IPS-18c (cell line): ENCODE data around the gene CADM2.

ENCODE experiments used
- H3K4me3 ChIP-seq: 2 replicates; pipeline ENCODE4 v1.7.0; 2013; ENCODE audit warnings: low read depth, mild to moderate bottlenecking, low read length, moderate library complexity; ENCODE audit not compliant: insufficient read depth
- H3K9me3 ChIP-seq: one replicate; pipeline ENCODE4 v1.6.1; 2013; ENCODE audit warnings: mild to moderate bottlenecking, low read length, moderate library complexity; ENCODE audit not compliant: control insufficient read depth, insufficient read depth

The CADM2 gene

GRCh38 chr3:85210540-85210939 lies 251.8 kb downstream of the CADM2 start:
- Histone ChIP-seq H3K9me3 (no peaks in the 10 kb centered on the region), H3K4me3 (no peak overlapping the region)

- Histone ChIP-seq H3K4me3 (no peak overlapping the region), H3K9me3 (no peaks in the 10 kb centered on the region)
Observed at GRCh38 chr3:85228966-85229365, 270.2 kb downstream of the CADM2 start.

GRCh38 chr3:85244091-85244490 lies 285.3 kb downstream of the CADM2 start:
- no peak overlapping the region for H3K4me3 ChIP-seq

GRCh38 chr3:85244519-85244918 lies 285.7 kb downstream of the CADM2 start:
- H3K9me3 ChIP-seq = no peaks in the 10 kb centered on the region
- no peak overlapping the region for H3K4me3 ChIP-seq

More at GRCh38 chr3:85244091-85244490, 285.3 kb downstream of the CADM2 start:
- no peaks in the 10 kb centered on the region for H3K9me3 ChIP-seq

GRCh38 chr3:85251766-85252165 lies 293.0 kb downstream of the CADM2 start:
- no peak overlapping the region for H3K4me3 ChIP-seq

DNA sequence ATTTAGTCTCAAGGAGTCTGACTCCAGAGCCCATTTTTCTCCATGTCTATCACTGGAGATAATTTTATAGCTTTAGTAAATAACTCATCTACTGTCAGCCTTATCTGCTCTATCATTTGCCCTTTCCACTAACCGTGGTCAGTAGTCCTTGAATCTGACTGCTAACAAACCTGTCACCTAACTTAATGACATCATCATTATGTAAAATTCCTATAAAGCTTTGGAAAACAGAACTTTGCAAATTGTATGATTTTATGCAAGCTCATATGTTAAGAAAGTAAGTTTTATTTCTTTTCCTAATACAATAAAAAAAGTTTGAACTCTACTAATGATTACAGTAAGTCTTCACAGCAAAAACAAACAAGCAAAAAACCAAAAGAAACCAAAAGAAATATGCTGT lies 293.9 kb downstream of the CADM2 start:
- Histone ChIP-seq H3K4me3 (no peak overlapping the region), H3K9me3 (no peaks in the 10 kb centered on the region)

More at GRCh38 chr3:85251766-85252165, 293.0 kb downstream of the CADM2 start:
- no peaks in the 10 kb centered on the region for H3K9me3 ChIP-seq

DNA sequence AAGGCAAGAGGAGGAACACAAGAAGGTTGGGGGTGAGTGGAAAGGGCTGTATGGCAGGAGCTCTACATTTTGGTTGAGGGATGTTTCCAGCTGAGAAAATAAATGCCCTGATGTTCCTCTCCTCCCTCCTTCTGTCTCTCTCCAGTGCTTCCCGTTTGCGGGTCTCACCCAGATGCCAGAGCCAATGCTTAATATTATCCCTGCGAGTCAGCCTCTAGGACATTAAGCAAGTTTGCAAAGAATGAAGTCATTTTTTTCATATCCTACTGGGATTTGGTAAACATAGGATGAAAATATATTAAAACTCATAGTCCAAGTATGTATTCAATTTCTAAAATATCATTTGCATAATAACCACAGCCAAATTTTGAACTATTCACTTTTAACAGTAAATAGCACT lies 295.9 kb downstream of the CADM2 start:
- no peaks in the 10 kb centered on the region for H3K9me3 ChIP-seq
- H3K4me3 ChIP-seq = no peak overlapping the region

DNA sequence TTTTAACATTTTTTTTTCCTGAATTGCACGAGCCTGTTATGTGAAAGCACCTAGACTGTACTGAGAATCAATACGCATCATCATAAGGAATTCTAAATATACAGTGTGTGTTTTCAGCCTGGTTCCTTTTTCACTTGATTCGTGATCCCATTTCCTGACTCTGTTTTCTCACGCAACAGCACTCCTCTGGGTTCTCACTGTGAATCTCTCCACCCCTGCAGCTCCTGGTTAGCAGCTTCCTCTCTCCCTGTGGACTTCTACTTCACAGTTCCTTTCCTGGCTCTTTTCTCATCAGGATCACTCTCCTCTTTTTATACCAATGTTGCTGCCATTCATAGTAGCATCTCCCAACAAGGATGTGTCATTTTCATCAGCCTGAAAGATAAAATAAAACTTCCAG lies 297.2 kb downstream of the CADM2 start:
- Histone ChIP-seq H3K9me3 (no peaks in the 10 kb centered on the region), H3K4me3 (no peak overlapping the region)

GRCh38 chr3:85258326-85258725 lies 299.5 kb downstream of the CADM2 start:
- Histone ChIP-seq H3K9me3 (no peaks in the 10 kb centered on the region), H3K4me3 (no peak overlapping the region)

GRCh38 chr3:85258819-85259218 lies 300.0 kb downstream of the CADM2 start:
- Histone ChIP-seq H3K9me3 (no peaks in the 10 kb centered on the region), H3K4me3 (no peak overlapping the region)

DNA sequence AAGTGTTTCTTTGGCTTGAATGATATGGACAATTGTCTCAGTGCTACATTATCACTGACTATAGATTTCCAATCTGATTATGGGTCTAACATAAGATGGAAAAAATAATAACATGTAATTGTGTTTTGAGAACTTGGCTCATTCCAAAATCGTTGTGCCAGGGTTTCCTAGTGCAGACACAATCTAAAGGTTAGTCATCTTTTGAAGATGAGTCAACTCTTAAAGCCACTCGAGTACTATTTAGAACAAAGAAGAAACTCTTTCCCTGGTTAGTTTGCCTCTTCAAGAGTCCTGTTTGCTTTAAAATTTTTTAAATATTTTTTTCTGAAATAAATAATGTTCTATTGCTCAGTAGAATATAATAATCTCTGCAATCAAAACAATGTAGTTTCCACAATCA lies 301.0 kb downstream of the CADM2 start:
- Histone ChIP-seq H3K9me3 (no peaks in the 10 kb centered on the region), H3K4me3 (no peak overlapping the region)

GRCh38 chr3:85264381-85264780 lies 305.6 kb downstream of the CADM2 start:
- no peaks in the 10 kb centered on the region for H3K9me3 ChIP-seq
- no peak overlapping the region for H3K4me3 ChIP-seq

GRCh38 chr3:85270488-85270887 lies 311.7 kb downstream of the CADM2 start:
- Histone ChIP-seq H3K4me3 (no peak overlapping the region), H3K9me3 (no peaks in the 10 kb centered on the region)

DNA sequence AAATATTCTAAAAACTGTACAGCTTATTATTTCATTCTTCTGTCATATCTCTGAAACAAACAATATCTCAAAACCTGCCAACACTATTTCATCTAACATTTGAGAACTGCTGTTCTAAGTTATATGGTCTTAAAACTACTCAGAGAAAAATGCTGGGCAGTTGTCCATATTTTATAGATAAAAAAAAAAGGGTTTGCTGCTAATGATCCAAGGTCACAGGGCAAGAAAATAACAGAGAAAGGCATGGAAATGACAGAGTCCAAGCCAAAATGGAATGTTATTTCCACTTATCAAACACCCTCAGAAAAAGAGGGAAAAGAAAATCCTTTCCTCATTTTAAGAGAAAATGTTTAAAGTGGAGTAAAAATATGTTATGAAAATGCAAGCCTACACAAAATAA lies 313.1 kb downstream of the CADM2 start:
- Histone ChIP-seq H3K9me3 (no peaks in the 10 kb centered on the region), H3K4me3 (no peak overlapping the region)

DNA sequence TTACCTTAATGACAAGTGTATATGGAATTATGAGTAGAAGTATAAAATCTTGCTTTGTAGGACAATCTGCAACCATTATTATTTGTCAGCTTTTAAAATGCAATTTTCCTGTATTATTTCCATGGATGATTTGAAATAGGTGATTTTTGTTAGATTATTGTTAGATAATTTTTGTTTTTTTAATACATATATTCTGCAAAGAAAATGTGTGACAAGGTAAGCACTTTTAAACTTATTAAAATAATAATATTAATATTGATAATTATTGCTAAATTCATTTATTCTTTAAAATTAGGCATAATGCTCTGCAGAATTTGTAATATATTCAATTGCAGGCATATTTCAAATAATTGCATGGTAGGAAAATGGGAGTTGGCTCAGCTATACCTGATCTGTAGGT lies 329.5 kb downstream of the CADM2 start:
- no peaks in the 10 kb centered on the region for H3K9me3 ChIP-seq

DNA sequence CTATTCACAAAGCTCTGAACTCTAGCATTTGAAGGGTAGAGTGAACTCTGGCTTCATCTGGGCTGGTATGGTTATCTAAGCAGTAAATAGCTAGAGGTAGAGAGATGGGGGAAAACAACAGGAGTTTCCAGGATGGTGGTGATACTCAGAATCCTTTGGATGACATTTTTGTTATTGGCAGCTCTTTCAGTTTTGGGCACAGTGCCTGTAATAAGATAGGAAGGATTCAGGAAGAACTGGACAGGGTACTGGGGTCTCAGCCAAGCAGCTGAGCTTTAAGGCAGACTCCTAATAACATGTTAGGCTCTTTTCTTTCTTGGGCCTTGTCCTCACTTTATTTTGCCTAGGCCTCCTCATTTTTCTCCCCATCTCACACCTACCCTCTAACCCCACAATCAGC lies 338.5 kb downstream of the CADM2 start:
- H3K4me3 ChIP-seq = no peak overlapping the region

More for the DNA sequence above, 329.5 kb downstream of the CADM2 start:
- H3K4me3 ChIP-seq = no peak overlapping the region

DNA sequence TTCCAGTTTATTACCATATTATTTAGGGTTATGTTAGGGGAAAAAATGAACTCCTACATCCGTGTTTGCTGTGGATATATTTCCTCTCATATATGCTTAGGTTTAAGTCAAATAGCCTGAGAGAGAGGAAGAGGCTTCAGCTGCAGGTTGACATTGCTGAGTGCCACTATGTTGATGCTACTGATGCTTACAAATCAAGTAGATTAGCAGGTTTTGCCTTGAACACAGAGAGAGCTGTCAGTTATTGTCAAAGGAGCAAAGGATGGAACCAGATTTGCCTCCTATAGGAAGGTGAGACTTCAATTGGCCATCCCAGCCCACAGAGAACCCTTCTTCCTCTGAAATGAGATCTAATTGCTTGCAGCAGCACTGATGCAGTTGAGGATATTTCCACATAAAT lies 339.2 kb downstream of the CADM2 start:
- H3K9me3 ChIP-seq = no peaks in the 10 kb centered on the region
- H3K4me3 ChIP-seq = no peak overlapping the region

More for the DNA sequence above, 338.5 kb downstream of the CADM2 start:
- no peaks in the 10 kb centered on the region for H3K9me3 ChIP-seq

DNA sequence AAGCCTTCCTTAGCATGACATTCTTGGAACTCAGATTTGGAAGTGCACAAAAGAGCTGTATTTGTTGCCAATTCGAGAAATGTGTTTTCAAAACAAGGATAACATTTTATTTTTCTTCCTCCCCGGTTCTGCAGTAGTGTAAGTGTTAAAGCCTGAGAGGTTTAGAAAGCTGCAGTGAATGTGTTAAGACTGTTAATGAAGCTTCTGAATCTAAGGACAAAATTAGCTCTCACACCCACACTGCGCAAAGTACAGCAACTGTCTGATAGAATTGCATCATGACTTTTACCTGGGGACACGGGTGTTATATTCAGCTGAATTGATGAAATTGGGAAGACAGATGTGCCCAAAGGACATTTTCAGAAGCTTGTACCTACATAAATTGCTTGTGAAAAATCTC lies 344.4 kb downstream of the CADM2 start:
- no peaks in the 10 kb centered on the region for H3K9me3 ChIP-seq

DNA sequence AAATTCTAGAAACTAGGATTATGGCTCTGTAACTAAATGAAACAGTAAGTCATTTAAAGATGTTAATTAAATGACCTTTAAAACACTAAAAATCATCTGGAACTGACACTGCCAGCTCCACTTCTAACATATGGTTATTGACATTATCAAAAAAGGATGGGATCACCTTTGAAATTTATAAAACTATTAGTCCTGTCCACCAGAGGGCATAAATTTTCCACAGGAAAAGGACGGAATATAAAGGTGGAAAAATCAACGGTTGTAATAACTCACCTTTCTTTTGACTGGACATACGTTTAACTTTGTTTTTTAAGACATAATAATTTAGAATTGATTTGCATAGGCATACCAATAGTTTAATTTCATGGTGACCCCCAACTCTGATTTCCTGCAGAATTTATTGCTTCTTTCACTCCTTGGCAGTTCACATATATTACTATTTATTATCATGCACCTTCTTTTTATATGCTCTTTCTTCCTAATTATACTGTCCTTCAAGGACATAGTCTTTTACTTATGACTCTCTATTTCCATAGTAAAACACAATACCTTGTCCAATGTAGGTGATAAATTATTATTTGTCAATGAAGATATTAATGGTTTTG lies 345.7 kb downstream of the CADM2 start:
- H3K9me3 ChIP-seq = no peaks in the 10 kb centered on the region

More for the DNA sequence above, 344.4 kb downstream of the CADM2 start:
- no peak overlapping the region for H3K4me3 ChIP-seq

More for the DNA sequence above, 345.7 kb downstream of the CADM2 start:
- no peak overlapping the region for H3K4me3 ChIP-seq
